A673 (cell line): ENCODE measurements around the gene HRH2. TPM values are rescaled to one million over a fixed set of nuclear protein-coding genes. Genes with fewer than 3 reads are reported as not detected.

Source experiments
- total RNA-seq: library from RNA; stranded (reverse); gene quantifications from 2 replicates; pipeline ENCODE4 v1.2.3, GENCODE V29; 2021

Gene HRH2
- total RNA-seq, 1 experiment from 2014 or later: not detected

Other genes starting within 250 kb of the HRH2 start
- 0.77 and 0.85 TPM in 2 replicates for gene DRD1, start 213.9 kb upstream of the HRH2 start, total RNA-seq
- 98.0 and 108 TPM in 2 replicates for gene SFXN1, start 179.5 kb upstream of the HRH2 start, total RNA-seq
- gene CPLX2, start 213.5 kb downstream of the HRH2 start, total RNA-seq: 0.15 and 0.19 TPM in 2 replicates